Mucosa of descending colon (tissue), 3 donors: ENCODE data around the gene EBF4. TPM values are rescaled to one million over a fixed set of nuclear protein-coding genes. Genes with fewer than 3 reads are reported as not detected.
A peak's percentile ranks its signal among the peaks of the same experiment; 100 is the strongest.

Experiments used
- ATAC-seq: fragments of 200-7000 bp; cut with Tn5 transposase; one replicate; pipeline ENCODE4 v1.9.1; 2020; ENCODE audit warnings: mild to moderate bottlenecking, moderate library complexity
- DNase-seq, 3 donors: peaks; one replicate each; pipeline ENCODE4 v3.0.0-alpha.2; 2020
- H3K36me3 ChIP-seq: fragments of 200-600 bp; one replicate; pipeline ENCODE4 v1.8.0; 2021; ENCODE audit warnings: low read depth, mild to moderate bottlenecking
- H3K4me1 ChIP-seq: fragments of 200-600 bp; one replicate; pipeline ENCODE4 v1.8.0; 2021; ENCODE audit warnings: low read depth, mild to moderate bottlenecking
- H3K4me3 ChIP-seq: fragments of 200-600 bp; one replicate; pipeline ENCODE4 v1.8.0; 2021; ENCODE audit warnings: mild to moderate bottlenecking
- H3K9me3 ChIP-seq: fragments of 200-600 bp; one replicate; pipeline ENCODE4 v1.8.0; 2021; ENCODE audit warnings: mild to moderate bottlenecking
- CTCF ChIP-seq: fragments of 200-600 bp; IDR thresholded peaks from one replicate; pipeline ENCODE4 v1.8.0; 2022; ENCODE audit warnings: antibody characterized with exemption, mild to moderate bottlenecking
- intact Hi-C, 2 donors: fragments of 100-400 bp; cut with DNase I in 1 of 2; cut with micrococcal nuclease in 1 of 2; formaldehyde crosslinking; loops; one replicate each; pipeline versions ENCODE4 v1.11.0 to v1.11.1; 2022; cut with DNase I, micrococcal nuclease
- total RNA-seq, 3 donors: library from RNA; stranded (reverse); fragmentation: NEBNext Ultra II Directional in 2 of 3; extraction: Animal tissue kit (Norgen Biotek cat#: 25700) in 2 of 3; gene quantifications; one replicate each; pipeline versions ENCODE4 v1.2.1 to v1.2.4, GENCODE V29; 2021 to 2023
- donor health status: DM: no; HTN: no; CAD: no; lungs with moderate emphysema.
- donor health status: DM: no; HTN: no; CAD: no.
- donor health status: DM: no; HTN: yes; CAD: no.

EBF4 gene
- total RNA-seq, 3 donors from 2014 or later, result 3.6 to 53.3 (median 4.5) TPM

GRCh38 chr20:2729251-2729713, 36.7 kb downstream of the EBF4 start:
- Histone ChIP-seq H3K4me3 (no peak overlapping the region), H3K4me1 (no peaks in the 10 kb centered on the region), H3K36me3 (no peaks in the 10 kb centered on the region), H3K9me3 (no peaks in the 10 kb centered on the region)
- TF ChIP-seq CTCF, result no peak
- peak; percentile 59 for ATAC-seq
- DNase-seq, result no peak
- intact Hi-C loops, result no loop called here

- DNase-seq, result no peak
- no peaks in the 10 kb centered on the region for H3K4me1 ChIP-seq
- TF ChIP-seq CTCF, result no peak
- ATAC-seq, result no peak
- no peaks in the 10 kb centered on the region for H3K9me3 ChIP-seq
- H3K36me3 ChIP-seq, result no peaks in the 10 kb centered on the region
- intact Hi-C loops, result no loop called here
- H3K4me3 ChIP-seq, result no peak overlapping the region
These were observed 37.2 kb downstream of the EBF4 start for GRCh38 chr20:2729791-2730190.

- ATAC-seq (no peak), DNase-seq (no peak)
- TF ChIP-seq CTCF, result no peak
- no peaks in the 10 kb centered on the region for H3K4me1 ChIP-seq
- H3K9me3 ChIP-seq, result no peaks in the 10 kb centered on the region
- no peak overlapping the region for H3K4me3 ChIP-seq
- intact Hi-C loops, result no loop called here
- no peaks in the 10 kb centered on the region for H3K36me3 ChIP-seq
These were observed 42.3 kb downstream of the EBF4 start for GRCh38 chr20:2734899-2735298.

- intact Hi-C loops, result no loop called here
- Histone ChIP-seq H3K9me3 (no peaks in the 10 kb centered on the region), H3K36me3 (no peaks in the 10 kb centered on the region), H3K4me1 (no peaks in the 10 kb centered on the region), H3K4me3 (no peak overlapping the region)
- DNase-seq (no peak), ATAC-seq (no peak)
- no peak for TF ChIP-seq CTCF
These were observed 43.9 kb downstream of the EBF4 start for GRCh38 chr20:2736441-2736840.

- H3K36me3 ChIP-seq, result no peaks in the 10 kb centered on the region
- H3K9me3 ChIP-seq, result no peaks in the 10 kb centered on the region
- ATAC-seq (no peak), DNase-seq (no peak)
- intact Hi-C loops, result no loop called here
- no peak for TF ChIP-seq CTCF
- H3K4me3 ChIP-seq, result no peak overlapping the region
- no peaks in the 10 kb centered on the region for H3K4me1 ChIP-seq
These were observed 45.9 kb downstream of the EBF4 start for GRCh38 chr20:2738331-2739041.

GRCh38 chr20:2739042-2739398, 46.4 kb downstream of the EBF4 start:
- Histone ChIP-seq H3K4me3 (no peak overlapping the region), H3K36me3 (no peaks in the 10 kb centered on the region), H3K9me3 (no peaks in the 10 kb centered on the region), H3K4me1 (no peaks in the 10 kb centered on the region)
- TF ChIP-seq CTCF, result no peak
- ATAC-seq, result no peak
- intact Hi-C loops, result no loop called here
- DNase-seq, result no peak
